NT2/D1 (cell line): ENCODE results near the gene DEF6.

Experiments
- SUZ12 ChIP-seq: IDR thresholded peaks from 2 replicates; pipeline ENCODE4 v1.6.1; 2011; ENCODE audit not compliant: insufficient read length, insufficient read depth; ENCODE audit errors: extremely low read depth
- YY1 ChIP-seq: IDR thresholded peaks from 2 replicates; pipeline ENCODE4 v1.6.1; 2011; ENCODE audit not compliant: insufficient read length, insufficient read depth
- ZNF274 ChIP-seq: IDR thresholded peaks from 2 replicates; pipeline ENCODE4 v1.6.1; 2011; ENCODE audit warnings: mild to moderate bottlenecking, low read depth, low read length

GRCh38 chr6:35304299-35304698 is 6.7 kb downstream of the DEF6 start:
- TF ChIP-seq ZNF274 (no peak), YY1 (no peak), SUZ12 (no peak)
